ENCODE data around the gene KRTAP8-1. TPM values are rescaled to one million over a fixed set of nuclear protein-coding genes. Genes with fewer than 3 reads are reported as not detected.

KRTAP8-1 gene
- total RNA-seq = not detected

GRCh38 chr21:30813174-30813573 is at the start of gene KRTAP8-1:
KRTAP8-1 (minus strand) TSS chr21:30813274; CDS start chr21:30813220, 54 bp downstream.
- Mint-ChIP-seq H3K9me3 (no peaks in the 10 kb centered on the region), H3K4me1 (ENCODE audit: low read depth) (no peaks in the 10 kb centered on the region), H3K36me3 (no peaks in the 10 kb centered on the region), H3K4me3 (no peak within 1 kb of the TSS), H3K27ac (no peak within 1 kb of the TSS), H3K27me3 (peaks cover 6% of the 10 kb centered on the region)
- no peak for DNase-seq
- POLR2A ChIA-PET = no interaction called here
- CTCF ChIA-PET = no interaction called here
- intact Hi-C loops (cut with micrococcal nuclease) = no loop called here

GRCh38 chr21:30847627-30848500 is 34.8 kb upstream of the KRTAP8-1 start:
- ChIA-PET POLR2A (no interaction called here), CTCF (interaction anchor here (0.7 to 2.1 kb wide), 3 partner anchors 9 to 16 kb away, joined by 3 to 8 read pairs (median 5); no protein-coding TSS in a partner anchor)
- H3K27me3 Mint-ChIP-seq = peaks cover 7% of the 10 kb centered on the region
- H3K36me3 Mint-ChIP-seq = no peaks in the 10 kb centered on the region
- H3K4me3 Mint-ChIP-seq = no peak overlapping the region
- no peaks in the 10 kb centered on the region for H3K4me1 Mint-ChIP-seq (ENCODE audit: low read depth)
- intact Hi-C loops (cut with micrococcal nuclease) = no loop called here
- no peak overlapping the region for H3K27ac Mint-ChIP-seq
- no peak for DNase-seq
- H3K9me3 Mint-ChIP-seq = no peaks in the 10 kb centered on the region

GRCh38 chr21:30842990-30843389 is 29.9 kb upstream of the KRTAP8-1 start:
- Mint-ChIP-seq H3K27ac (no peak overlapping the region), H3K4me3 (no peak overlapping the region), H3K4me1 (ENCODE audit: low read depth) (no peaks in the 10 kb centered on the region), H3K27me3 (peaks cover 6% of the 10 kb centered on the region), H3K9me3 (no peaks in the 10 kb centered on the region), H3K36me3 (no peaks in the 10 kb centered on the region)
- intact Hi-C loops (cut with micrococcal nuclease) = no loop called here
- POLR2A ChIA-PET = no interaction called here
- CTCF ChIA-PET = no interaction called here
- DNase-seq = no peak

GRCh38 chr21:30839304-30839703 is 26.2 kb upstream of the KRTAP8-1 start:
- POLR2A ChIA-PET = no interaction called here
- Mint-ChIP-seq H3K36me3 (no peaks in the 10 kb centered on the region), H3K4me1 (ENCODE audit: low read depth) (no peaks in the 10 kb centered on the region), H3K9me3 (no peaks in the 10 kb centered on the region), H3K4me3 (no peak overlapping the region), H3K27ac (no peak overlapping the region), H3K27me3 (peaks cover 10% of the 10 kb centered on the region)
- peak; percentile 51 for DNase-seq
- intact Hi-C loops (cut with micrococcal nuclease) = loop anchor here (2.0 to 10.0 kb wide), 2 partner anchors 247 to 765 kb away; no protein-coding TSS in a partner anchor
- CTCF ChIA-PET = interaction anchor here (0.6 to 1.8 kb wide), 9 partner anchors 10 to 1144 kb away, joined by 3 to 12 read pairs (median 4); partner anchors contain the start of gene KRTAP7-1

- POLR2A ChIA-PET = no interaction called here
- CTCF ChIA-PET = interaction anchor here (1.4 to 1.8 kb wide), 3 partner anchors 10 to 246 kb away, joined by 4 to 12 read pairs (median 8); no protein-coding TSS in a partner anchor
- DNase-seq = no peak
- no peak overlapping the region for H3K27ac Mint-ChIP-seq
- H3K27me3 Mint-ChIP-seq = peaks cover 14% of the 10 kb centered on the region
- H3K9me3 Mint-ChIP-seq = no peaks in the 10 kb centered on the region
- intact Hi-C loops (cut with micrococcal nuclease) = loop anchor here (2.0 to 10.0 kb wide), 2 partner anchors 248 to 766 kb away; no protein-coding TSS in a partner anchor
- no peaks in the 10 kb centered on the region for H3K36me3 Mint-ChIP-seq
- H3K4me1 Mint-ChIP-seq (ENCODE audit: low read depth) = no peaks in the 10 kb centered on the region
- no peak overlapping the region for H3K4me3 Mint-ChIP-seq
These were observed 25.5 kb upstream of the KRTAP8-1 start for GRCh38 chr21:30838536-30838935.

- DNase-seq = peak; percentile 56
- H3K36me3 Mint-ChIP-seq = no peaks in the 10 kb centered on the region
- no peaks in the 10 kb centered on the region for H3K9me3 Mint-ChIP-seq
- CTCF ChIA-PET = interaction anchor here (0.7 to 4.5 kb wide), 12 partner anchors 8 to 770 kb away, joined by 3 to 43 read pairs (median 3); no protein-coding TSS in a partner anchor
- intact Hi-C loops (cut with micrococcal nuclease) = loop anchor here (1.0 to 10.0 kb wide), 2 partner anchors 255 to 774 kb away; no protein-coding TSS in a partner anchor
- peaks cover 6% of the 10 kb centered on the region for H3K27me3 Mint-ChIP-seq
- POLR2A ChIA-PET = no interaction called here
- no peak overlapping the region for H3K4me3 Mint-ChIP-seq
- no peaks in the 10 kb centered on the region for H3K4me1 Mint-ChIP-seq (ENCODE audit: low read depth)
- no peak overlapping the region for H3K27ac Mint-ChIP-seq
These were observed 18.2 kb upstream of the KRTAP8-1 start for GRCh38 chr21:30831194-30831765.

- no peak for DNase-seq
- H3K4me1 Mint-ChIP-seq (ENCODE audit: low read depth) = no peaks in the 10 kb centered on the region
- no peak within 1 kb of the TSS for H3K4me3 Mint-ChIP-seq
- H3K9me3 Mint-ChIP-seq = no peaks in the 10 kb centered on the region
- POLR2A ChIA-PET = no interaction called here
- no peak within 1 kb of the TSS for H3K27ac Mint-ChIP-seq
- peaks cover 6% of the 10 kb centered on the region for H3K27me3 Mint-ChIP-seq
- H3K36me3 Mint-ChIP-seq = no peaks in the 10 kb centered on the region
- CTCF ChIA-PET = interaction anchor here (0.7 to 4.5 kb wide), 2 partner anchors 10 to 255 kb away, joined by 3 to 43 read pairs; no protein-coding TSS in a partner anchor
- intact Hi-C loops (cut with micrococcal nuclease) = loop anchor here (10.0 kb wide), 1 partner anchor 775 kb away; no protein-coding TSS in a partner anchor
These were observed 16.6 kb upstream of the KRTAP8-1 start, which contains the start of gene KRTAP7-1 for GRCh38 chr21:30829659-30830058. KRTAP7-1 (minus strand) TSS chr21:30829759; CDS start chr21:30829698, 61 bp downstream.

- intact Hi-C loops (cut with micrococcal nuclease) = no loop called here
- Mint-ChIP-seq H3K4me1 (ENCODE audit: low read depth) (peaks cover 2% of the 10 kb centered on the region), H3K27ac (no peak overlapping the region), H3K4me3 (no peak overlapping the region), H3K27me3 (peaks cover 3% of the 10 kb centered on the region), H3K9me3 (no peaks in the 10 kb centered on the region), H3K36me3 (no peaks in the 10 kb centered on the region)
- no peak for DNase-seq
- POLR2A ChIA-PET = no interaction called here
- CTCF ChIA-PET = interaction anchor here (1.7 kb wide), 1 partner anchor 13 kb away, joined by 8 read pairs; no protein-coding TSS in a partner anchor
These were observed 6.0 kb upstream of the KRTAP8-1 start for GRCh38 chr21:30818837-30819610.

- ChIA-PET CTCF (no interaction called here), POLR2A (no interaction called here)
- Mint-ChIP-seq H3K4me3 (no peak overlapping the region), H3K9me3 (no peaks in the 10 kb centered on the region), H3K36me3 (no peaks in the 10 kb centered on the region), H3K27ac (no peak overlapping the region), H3K4me1 (ENCODE audit: low read depth) (no peaks in the 10 kb centered on the region), H3K27me3 (no peaks in the 10 kb centered on the region)
- DNase-seq = no peak
- intact Hi-C loops (cut with micrococcal nuclease) = no loop called here
These were observed 12.5 kb downstream of the KRTAP8-1 start for GRCh38 chr21:30800605-30801004.

- H3K36me3 Mint-ChIP-seq = no peaks in the 10 kb centered on the region
- intact Hi-C loops (cut with micrococcal nuclease) = no loop called here
- no peaks in the 10 kb centered on the region for H3K4me1 Mint-ChIP-seq (ENCODE audit: low read depth)
- H3K27me3 Mint-ChIP-seq = no peaks in the 10 kb centered on the region
- H3K9me3 Mint-ChIP-seq = no peaks in the 10 kb centered on the region
- POLR2A ChIA-PET = no interaction called here
- no peak overlapping the region for H3K4me3 Mint-ChIP-seq
- CTCF ChIA-PET = no interaction called here
- no peak overlapping the region for H3K27ac Mint-ChIP-seq
- DNase-seq = no peak
These were observed 19.3 kb downstream of the KRTAP8-1 start for GRCh38 chr21:30793581-30794314.

- POLR2A ChIA-PET = interaction anchor here (0.6 kb wide), 1 partner anchor 43 kb away, joined by 4 read pairs; no protein-coding TSS in a partner anchor
- Mint-ChIP-seq H3K36me3 (no peaks in the 10 kb centered on the region), H3K4me1 (ENCODE audit: low read depth) (no peaks in the 10 kb centered on the region), H3K9me3 (no peaks in the 10 kb centered on the region), H3K4me3 (no peak overlapping the region), H3K27ac (no peak overlapping the region), H3K27me3 (peaks cover 4% of the 10 kb centered on the region)
- no peak for DNase-seq
- intact Hi-C loops (cut with micrococcal nuclease) = no loop called here
- CTCF ChIA-PET = no interaction called here
These were observed 33.8 kb downstream of the KRTAP8-1 start for GRCh38 chr21:30779249-30779648.
